Kidney epithelial cell (primary cell): ENCODE data around the gene UFD1. TPM values are rescaled to one million over a fixed set of nuclear protein-coding genes. Genes with fewer than 3 reads are reported as not detected.

Experiments used
- DNase-seq: peaks from one replicate; pipeline ENCODE4 v3.0.0-alpha.2; 2010; ENCODE audit warnings: low read depth
- H3K27me3 ChIP-seq: 2 replicates; pipeline ENCODE4 v1.6.0; 2011; ENCODE audit warnings: low read length; ENCODE audit not compliant: control insufficient read depth, insufficient read depth
- H3K36me3 ChIP-seq: 2 replicates; pipeline ENCODE4 v1.5.1; 2011; ENCODE audit warnings: low read length; ENCODE audit not compliant: control insufficient read depth, insufficient read depth
- H3K4me3 ChIP-seq: 2 replicates; pipeline ENCODE4 v1.5.1; 2011; ENCODE audit warnings: low read depth, mild to moderate bottlenecking, control low read depth, low read length
- CTCF ChIP-seq: IDR thresholded peaks from 2 replicates; pipeline ENCODE4 v1.5.1; 2011; ENCODE audit warnings: mild to moderate bottlenecking, moderate library complexity, low read length, control low read depth, inconsistent platforms; ENCODE audit not compliant: insufficient read depth, poor library complexity, severe bottlenecking
- total RNA-seq: library from RNA; depleted of rRNA; stranded (reverse); fragments of >200 nt; gene quantifications from 2 replicates; pipeline ENCODE4 v1.2.3, GENCODE V29; 2015

Gene UFD1
- total RNA-seq, 1 donor from 2014 or later: 48.9 TPM

GRCh38 chr22:19501897-19502447, 23.0 kb upstream of the UFD1 start:
- H3K27me3 ChIP-seq: no peaks in the 10 kb centered on the region
- no peak overlapping the region for H3K4me3 ChIP-seq
- no peaks in the 10 kb centered on the region for H3K36me3 ChIP-seq
- TF ChIP-seq CTCF: no peak
- no peak for DNase-seq

- TF ChIP-seq CTCF: no peak
- no peak for DNase-seq
- no peaks in the 10 kb centered on the region for H3K36me3 ChIP-seq
- no peak overlapping the region for H3K4me3 ChIP-seq
- no peaks in the 10 kb centered on the region for H3K27me3 ChIP-seq
Observed at GRCh38 chr22:19499880-19500242, 20.9 kb upstream of the UFD1 start.

- no peaks in the 10 kb centered on the region for H3K27me3 ChIP-seq
- no peak for TF ChIP-seq CTCF
- no peak overlapping the region for H3K4me3 ChIP-seq
- DNase-seq: no peak
- H3K36me3 ChIP-seq: no peaks in the 10 kb centered on the region
Observed at GRCh38 chr22:19499236-19499879, 20.4 kb upstream of the UFD1 start.

GRCh38 chr22:19498866-19499190, 19.8 kb upstream of the UFD1 start:
- DNase-seq: no peak
- no peaks in the 10 kb centered on the region for H3K36me3 ChIP-seq
- no peak for TF ChIP-seq CTCF

GRCh38 chr22:19498154-19498865, 19.3 kb upstream of the UFD1 start:
- H3K36me3 ChIP-seq: no peaks in the 10 kb centered on the region
- no peak for DNase-seq
- H3K27me3 ChIP-seq: no peaks in the 10 kb centered on the region
- no peak for TF ChIP-seq CTCF
- H3K4me3 ChIP-seq: no peak overlapping the region

More at GRCh38 chr22:19498866-19499190, 19.8 kb upstream of the UFD1 start:
- Histone ChIP-seq H3K27me3 (no peaks in the 10 kb centered on the region), H3K4me3 (no peak overlapping the region)
